Activated T-helper 2 cell treated with anti-CD3 and anti-CD28 coated beads, Interferon-gamma antibody, Interleukin-2, Interleukin-4, amounts not matched to agents 10 μg/mL and 5 μg/mL and 100 μg/mL, durations not matched to agents 14 hours and 24 hours and 36 hours (primary cell): ENCODE results near the gene PTPRN2. TPM values are rescaled to one million over a fixed set of nuclear protein-coding genes. Genes with fewer than 3 reads are reported as not detected.

ENCODE experiments used
- DNase-seq: peaks from one replicate; pipeline ENCODE4 v3.0.0; 2021; ENCODE audit warnings: low spot score
- H3K27ac Mint-ChIP-seq: one replicate; pipeline ENCODE4 v1.8.0; 2021; ENCODE audit warnings: mixed read lengths
- H3K27me3 Mint-ChIP-seq: one replicate; pipeline ENCODE4 v1.8.0; 2021; ENCODE audit warnings: low read depth, mixed read lengths
- H3K36me3 Mint-ChIP-seq: one replicate; pipeline ENCODE4 v1.8.0; 2021; ENCODE audit warnings: low read depth, mixed read lengths
- H3K4me1 Mint-ChIP-seq: one replicate; pipeline ENCODE4 v1.8.0; 2021; ENCODE audit warnings: low read depth, mixed read lengths
- H3K4me3 Mint-ChIP-seq: one replicate; pipeline ENCODE4 v1.8.0; 2021; ENCODE audit warnings: low read depth, mild to moderate bottlenecking, moderate library complexity, mixed read lengths
- H3K9me3 Mint-ChIP-seq: one replicate; pipeline ENCODE4 v1.8.0; 2021; ENCODE audit warnings: mixed read lengths
- intact Hi-C: fragments of 100-400 bp; cut with micrococcal nuclease; formaldehyde crosslinking; loops from one replicate; pipeline ENCODE4 v1.15.1; 2023
- total RNA-seq: library from RNA; stranded (reverse); gene quantifications from 2 replicates; pipeline ENCODE4 v1.2.3, GENCODE V29; 2022

The PTPRN2 gene
- total RNA-seq, 1 donor from 2014 or later = 1.3 TPM

- Mint-ChIP-seq H3K4me3 (no peak overlapping the region), H3K27ac (peak overlapping the region; percentile 68), H3K36me3 (no peaks in the 10 kb centered on the region), H3K4me1 (peaks cover 52% of the 10 kb centered on the region), H3K27me3 (no peaks in the 10 kb centered on the region), H3K9me3 (no peaks in the 10 kb centered on the region)
- DNase-seq = no peak
- intact Hi-C loops = no loop called here
Observed at GRCh38 chr7:157574120-157574825, 1013.4 kb downstream of the PTPRN2 start.

- Mint-ChIP-seq H3K27me3 (no peaks in the 10 kb centered on the region), H3K9me3 (no peaks in the 10 kb centered on the region), H3K4me3 (no peak overlapping the region), H3K36me3 (no peaks in the 10 kb centered on the region), H3K4me1 (peaks cover 59% of the 10 kb centered on the region), H3K27ac (peak overlapping the region; percentile 68)
- DNase-seq = no peak
- intact Hi-C loops = no loop called here
Observed at GRCh38 chr7:157573244-157573643, 1014.4 kb downstream of the PTPRN2 start.

GRCh38 chr7:157572622-157573021, 1015.0 kb downstream of the PTPRN2 start:
- intact Hi-C loops = no loop called here
- peaks cover 65% of the 10 kb centered on the region for H3K4me1 Mint-ChIP-seq
- no peaks in the 10 kb centered on the region for H3K9me3 Mint-ChIP-seq
- no peaks in the 10 kb centered on the region for H3K27me3 Mint-ChIP-seq
- DNase-seq = no peak
- peak overlapping the region; percentile 15 for H3K27ac Mint-ChIP-seq
- H3K36me3 Mint-ChIP-seq = no peaks in the 10 kb centered on the region
- no peak overlapping the region for H3K4me3 Mint-ChIP-seq

GRCh38 chr7:157570531-157571200, 1017.0 kb downstream of the PTPRN2 start:
- Mint-ChIP-seq H3K9me3 (no peaks in the 10 kb centered on the region), H3K27ac (peak overlapping the region; percentile 54), H3K4me3 (peak overlapping the region; percentile 23), H3K27me3 (no peaks in the 10 kb centered on the region), H3K4me1 (peaks cover 60% of the 10 kb centered on the region), H3K36me3 (peaks cover 3% of the 10 kb centered on the region)
- intact Hi-C loops = loop anchor here (1.0 kb wide), 2 partner anchors 80 to 158 kb away; no protein-coding TSS in a partner anchor
- DNase-seq = no peak

- peak overlapping the region; percentile 54 for H3K27ac Mint-ChIP-seq
- peaks cover 56% of the 10 kb centered on the region for H3K4me1 Mint-ChIP-seq
- intact Hi-C loops = loop anchor here (1.0 kb wide), 2 partner anchors 80 to 158 kb away; no protein-coding TSS in a partner anchor
- H3K9me3 Mint-ChIP-seq = no peaks in the 10 kb centered on the region
- H3K27me3 Mint-ChIP-seq = no peaks in the 10 kb centered on the region
- H3K36me3 Mint-ChIP-seq = peaks cover 3% of the 10 kb centered on the region
- no peak for DNase-seq
- peak overlapping the region; percentile 86 for H3K4me3 Mint-ChIP-seq
Observed at GRCh38 chr7:157569967-157570366, 1017.7 kb downstream of the PTPRN2 start.

GRCh38 chr7:157568770-157569584, 1018.6 kb downstream of the PTPRN2 start:
- intact Hi-C loops = no loop called here
- no peaks in the 10 kb centered on the region for H3K9me3 Mint-ChIP-seq
- peaks cover 8% of the 10 kb centered on the region for H3K36me3 Mint-ChIP-seq

GRCh38 chr7:157568106-157568769, 1019.4 kb downstream of the PTPRN2 start:
- peak overlapping the region; percentile 88 for H3K27ac Mint-ChIP-seq
- H3K27me3 Mint-ChIP-seq = no peaks in the 10 kb centered on the region

More at GRCh38 chr7:157568770-157569584, 1018.6 kb downstream of the PTPRN2 start:
- H3K27me3 Mint-ChIP-seq = no peaks in the 10 kb centered on the region
- peak; percentile 61 for DNase-seq
- H3K4me3 Mint-ChIP-seq = peak overlapping the region; percentile 86
- H3K4me1 Mint-ChIP-seq = peaks cover 52% of the 10 kb centered on the region
- peak overlapping the region; percentile 88 for H3K27ac Mint-ChIP-seq

GRCh38 chr7:157567666-157568065, 1020.0 kb downstream of the PTPRN2 start:
- peak overlapping the region; percentile 86 for H3K4me3 Mint-ChIP-seq
- peaks cover 40% of the 10 kb centered on the region for H3K4me1 Mint-ChIP-seq
- intact Hi-C loops = no loop called here
- peaks cover 8% of the 10 kb centered on the region for H3K36me3 Mint-ChIP-seq
- H3K27ac Mint-ChIP-seq = no peak overlapping the region
- no peaks in the 10 kb centered on the region for H3K27me3 Mint-ChIP-seq
- DNase-seq = no peak
- H3K9me3 Mint-ChIP-seq = no peaks in the 10 kb centered on the region

More at GRCh38 chr7:157568106-157568769, 1019.4 kb downstream of the PTPRN2 start:
- peaks cover 8% of the 10 kb centered on the region for H3K36me3 Mint-ChIP-seq
- intact Hi-C loops = no loop called here
- no peaks in the 10 kb centered on the region for H3K9me3 Mint-ChIP-seq
- H3K4me3 Mint-ChIP-seq = peak overlapping the region; percentile 86
- H3K4me1 Mint-ChIP-seq = peaks cover 45% of the 10 kb centered on the region
- no peak for DNase-seq

GRCh38 chr7:157566631-157567006, 1021.0 kb downstream of the PTPRN2 start:
- DNase-seq = no peak
- no peaks in the 10 kb centered on the region for H3K27me3 Mint-ChIP-seq
- H3K9me3 Mint-ChIP-seq = no peaks in the 10 kb centered on the region
- no peak overlapping the region for H3K4me3 Mint-ChIP-seq
- H3K36me3 Mint-ChIP-seq = peaks cover 8% of the 10 kb centered on the region
- intact Hi-C loops = no loop called here
- H3K27ac Mint-ChIP-seq = no peak overlapping the region
- H3K4me1 Mint-ChIP-seq = peaks cover 35% of the 10 kb centered on the region

GRCh38 chr7:157565981-157566630, 1021.5 kb downstream of the PTPRN2 start:
- Mint-ChIP-seq H3K4me3 (no peak overlapping the region), H3K9me3 (no peaks in the 10 kb centered on the region), H3K36me3 (peaks cover 8% of the 10 kb centered on the region), H3K27me3 (no peaks in the 10 kb centered on the region), H3K4me1 (peaks cover 35% of the 10 kb centered on the region), H3K27ac (no peak overlapping the region)
- DNase-seq = no peak
- intact Hi-C loops = no loop called here

GRCh38 chr7:157565201-157565626, 1022.4 kb downstream of the PTPRN2 start:
- Mint-ChIP-seq H3K36me3 (peaks cover 8% of the 10 kb centered on the region), H3K4me3 (no peak overlapping the region), H3K4me1 (peaks cover 29% of the 10 kb centered on the region), H3K27ac (no peak overlapping the region), H3K9me3 (no peaks in the 10 kb centered on the region), H3K27me3 (no peaks in the 10 kb centered on the region)
- no peak for DNase-seq
- intact Hi-C loops = no loop called here
